HepG2 (cell line): ENCODE results near the gene FUBP3. TPM values are rescaled to one million over a fixed set of nuclear protein-coding genes. Genes with fewer than 3 reads are reported as not detected.

Source experiments
- ADNP ChIP-seq: sonication (generic); formaldehyde crosslinking; IDR thresholded peaks from 2 replicates; pipeline ENCODE4 v1.4.0; 2020; ENCODE audit warnings: missing genetic modification reagents
- CBX5 ChIP-seq: sonication (generic); formaldehyde crosslinking; IDR thresholded peaks from 2 replicates; pipeline ENCODE4 v1.4.0; 2020; ENCODE audit warnings: missing genetic modification reagents, borderline replicate concordance
- FOXM1 ChIP-seq: sonication (generic); formaldehyde crosslinking; IDR thresholded peaks from 2 replicates; pipeline ENCODE4 v1.5.0; 2020; ENCODE audit warnings: missing genetic modification reagents
- MAFF ChIP-seq: IDR thresholded peaks from 2 replicates; pipeline ENCODE4 v1.6.1; 2011; ENCODE audit warnings: low read depth, low read length, improper control_type of control experiment
- NFE2L2 ChIP-seq: fragments of 150-350 bp; IDR thresholded peaks from 2 replicates; pipeline ENCODE4 v1.6.1; 2014; ENCODE audit warnings: low read length
- NFRKB ChIP-seq: fragments of 450-650 bp; IDR thresholded peaks from 2 replicates; pipeline ENCODE4 v1.6.1; 2017
- POLR2AphosphoS5 ChIP-seq: IDR thresholded peaks from 2 replicates; pipeline ENCODE4 v1.6.1; 2012; ENCODE audit warnings: low read depth, low read length
- PPARG ChIP-seq: conservative IDR thresholded peaks from 2 replicates; pipeline ENCODE4 v1.6.1; 2016; ENCODE audit warnings: missing biosample characterization, missing genetic modification reagents
- RBM39 ChIP-seq: fragments of 200-400 bp; formaldehyde crosslinking; IDR thresholded peaks from one replicate; pipeline ENCODE4 v1.6.1; 2018; ENCODE audit warnings: antibody characterized with exemption, mild to moderate bottlenecking, low read depth, low read length; ENCODE audit not compliant: poor library complexity, severe bottlenecking
- RFXAP ChIP-seq: sonication (generic); formaldehyde crosslinking; IDR thresholded peaks from 2 replicates; pipeline ENCODE4 v1.4.0; 2020; ENCODE audit warnings: missing genetic modification reagents, borderline replicate concordance
- STAT6 ChIP-seq: sonication (generic); formaldehyde crosslinking; IDR thresholded peaks from 2 replicates; pipeline ENCODE4 v1.4.0; 2020; ENCODE audit warnings: missing genetic modification reagents, mild to moderate bottlenecking, borderline replicate concordance
- TARDBP ChIP-seq: sonication (generic); formaldehyde crosslinking; IDR thresholded peaks from 2 replicates; pipeline ENCODE4 v1.8.0; 2022; ENCODE audit warnings: mild to moderate bottlenecking, missing genetic modification reagents
- XRCC5 ChIP-seq: fragments of 200-400 bp; formaldehyde crosslinking; optimal IDR thresholded peaks from 2 replicates; pipeline ENCODE3; 2017; ENCODE audit warnings: mild to moderate bottlenecking, low read length
- YEATS2 ChIP-seq: sonication (generic); formaldehyde crosslinking; IDR thresholded peaks from 2 replicates; pipeline ENCODE4 v1.4.0; 2020; ENCODE audit warnings: missing genetic modification reagents, borderline replicate concordance
- ZFP36L2 ChIP-seq: sonication (generic); formaldehyde crosslinking; IDR thresholded peaks from 2 replicates; pipeline ENCODE4 v1.4.0; 2020; ENCODE audit warnings: missing genetic modification reagents
- ZNF124 ChIP-seq: sonication (generic); formaldehyde crosslinking; IDR thresholded peaks from 2 replicates; pipeline ENCODE4 v1.4.0; 2020; ENCODE audit warnings: missing genetic modification reagents
- ZNF143 ChIP-seq: sonication (generic); formaldehyde crosslinking; IDR thresholded peaks from 2 replicates; pipeline ENCODE4 v1.4.0; 2020; ENCODE audit warnings: missing genetic modification reagents
- ZNF251 ChIP-seq: sonication (generic); formaldehyde crosslinking; IDR thresholded peaks from 2 replicates; pipeline ENCODE4 v1.9.0; 2021; ENCODE audit warnings: mild to moderate bottlenecking, missing genetic modification reagents
- ZNF296 ChIP-seq: sonication (generic); formaldehyde crosslinking; conservative IDR thresholded peaks from 2 replicates; pipeline ENCODE4 v1.5.0; 2020; ENCODE audit warnings: mild to moderate bottlenecking, missing genetic modification reagents
- ZNF33A ChIP-seq: sonication (generic); formaldehyde crosslinking; IDR thresholded peaks from 2 replicates; pipeline ENCODE4 v1.5.1; 2020; ENCODE audit warnings: missing genetic modification reagents, mild to moderate bottlenecking, moderate library complexity, borderline replicate concordance
- ZNF563 ChIP-seq: sonication (generic); formaldehyde crosslinking; IDR thresholded peaks from 2 replicates; pipeline ENCODE4 v1.8.0; 2022; ENCODE audit warnings: mild to moderate bottlenecking, moderate library complexity, missing genetic modification reagents
- ZNF703 ChIP-seq: sonication (generic); formaldehyde crosslinking; IDR thresholded peaks from 2 replicates; pipeline ENCODE4 v1.5.1; 2020; ENCODE audit warnings: missing genetic modification reagents, mild to moderate bottlenecking, moderate library complexity, borderline replicate concordance
- polyA plus RNA-seq, 8 experiments: library from polyadenylated mRNA; depleted of rRNA in 3 of 8; stranded (reverse) in 7 of 8; unstranded in 1 of 8; fragments of >200 nt; fragmentation: Illumina TruSeq in 4 of 8; extraction: Trizol in 4 of 8; gene quantifications; 2 replicates each; pipeline versions ENCODE4 v1.2.1 to v1.2.3, GENCODE V29; 2011 to 2016; ENCODE audit warnings: low read depth in 4 of 8, missing spikeins in 1 of 8, mixed read lengths in 1 of 8; ENCODE audit not compliant: insufficient read depth in 1 of 8
- total RNA-seq, 5 experiments: library from RNA; depleted of rRNA; stranded (reverse); fragments of >200 nt; fragmentation: Illumina TruSeq; extraction: Trizol; gene quantifications; 2 replicates each; pipeline ENCODE4 v1.2.3, GENCODE V29; 2016; ENCODE audit warnings: low read depth in 1 of 5
- TF ChIP-seq, protein P1 (sequence below): sonication (generic); formaldehyde crosslinking; conservative IDR thresholded peaks from 2 replicates; pipeline ENCODE4 v1.5.0; 2020; ENCODE audit warnings: missing genetic modification reagents
- TF ChIP-seq, protein P2 (sequence below): sonication (generic); formaldehyde crosslinking; IDR thresholded peaks from 2 replicates; pipeline ENCODE4 v1.4.0; 2020; ENCODE audit warnings: missing genetic modification reagents, borderline replicate concordance

The FUBP3 gene
- total and polyA plus RNA-seq, 2 of the 13 experiments (the other 11 are each of a cell fraction or from before 2014, with no cell fraction given) = 28.7 to 40.0 TPM

- TF ChIP-seq ZFP36L2 = 0 out of 2 replicates have a peak, but pooled peaks have one; percentile 31
- TF ChIP-seq PPARG = peak; percentile 47; the same call in 1 of the 2 replicates
- TF ChIP-seq MAFF = no peak
- peak; percentile 78 for TF ChIP-seq RBM39
- TF ChIP-seq ZNF703 = 0 out of 2 replicates have a peak, but pooled peaks have one; percentile 28
- no peak for TF ChIP-seq FOXM1 (CRISPR knock-in tag)
- peak; percentile 79 for TF ChIP-seq ZNF563 (CRISPR knock-in tag)
- no peak; the same call in 1 of the 2 replicates for TF ChIP-seq ZNF143 (CRISPR knock-in tag)
- no peak for TF ChIP-seq CBX5
- TF ChIP-seq ZNF251 (CRISPR knock-in tag) = no peak
- no peak for TF ChIP-seq NFE2L2
- peak; percentile 92 for TF ChIP-seq POLR2AphosphoS5
- TF ChIP-seq YEATS2 (CRISPR knock-in tag) = peak; percentile 91
- peak; percentile 47; the same call in 1 of the 2 replicates for TF ChIP-seq TARDBP (CRISPR knock-in tag)
- TF ChIP-seq ZNF296 (CRISPR knock-in tag) = no peak
- no peak for TF ChIP-seq ZNF33A (CRISPR knock-in tag)
- TF ChIP-seq ZNF124 (CRISPR knock-in tag) = no peak
- TF ChIP-seq RFXAP (CRISPR knock-in tag) = no peak
- TF ChIP-seq STAT6 (CRISPR knock-in tag) = no peak
- TF ChIP-seq, protein P1, sequence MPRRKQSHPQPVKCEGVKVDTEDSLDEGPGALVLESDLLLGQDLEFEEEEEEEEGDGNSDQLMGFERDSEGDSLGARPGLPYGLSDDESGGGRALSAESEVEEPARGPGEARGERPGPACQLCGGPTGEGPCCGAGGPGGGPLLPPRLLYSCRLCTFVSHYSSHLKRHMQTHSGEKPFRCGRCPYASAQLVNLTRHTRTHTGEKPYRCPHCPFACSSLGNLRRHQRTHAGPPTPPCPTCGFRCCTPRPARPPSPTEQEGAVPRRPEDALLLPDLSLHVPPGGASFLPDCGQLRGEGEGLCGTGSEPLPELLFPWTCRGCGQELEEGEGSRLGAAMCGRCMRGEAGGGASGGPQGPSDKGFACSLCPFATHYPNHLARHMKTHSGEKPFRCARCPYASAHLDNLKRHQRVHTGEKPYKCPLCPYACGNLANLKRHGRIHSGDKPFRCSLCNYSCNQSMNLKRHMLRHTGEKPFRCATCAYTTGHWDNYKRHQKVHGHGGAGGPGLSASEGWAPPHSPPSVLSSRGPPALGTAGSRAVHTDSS (CRISPR knock-in tag) = no peak
- TF ChIP-seq NFRKB = no peak
- TF ChIP-seq, protein P2, sequence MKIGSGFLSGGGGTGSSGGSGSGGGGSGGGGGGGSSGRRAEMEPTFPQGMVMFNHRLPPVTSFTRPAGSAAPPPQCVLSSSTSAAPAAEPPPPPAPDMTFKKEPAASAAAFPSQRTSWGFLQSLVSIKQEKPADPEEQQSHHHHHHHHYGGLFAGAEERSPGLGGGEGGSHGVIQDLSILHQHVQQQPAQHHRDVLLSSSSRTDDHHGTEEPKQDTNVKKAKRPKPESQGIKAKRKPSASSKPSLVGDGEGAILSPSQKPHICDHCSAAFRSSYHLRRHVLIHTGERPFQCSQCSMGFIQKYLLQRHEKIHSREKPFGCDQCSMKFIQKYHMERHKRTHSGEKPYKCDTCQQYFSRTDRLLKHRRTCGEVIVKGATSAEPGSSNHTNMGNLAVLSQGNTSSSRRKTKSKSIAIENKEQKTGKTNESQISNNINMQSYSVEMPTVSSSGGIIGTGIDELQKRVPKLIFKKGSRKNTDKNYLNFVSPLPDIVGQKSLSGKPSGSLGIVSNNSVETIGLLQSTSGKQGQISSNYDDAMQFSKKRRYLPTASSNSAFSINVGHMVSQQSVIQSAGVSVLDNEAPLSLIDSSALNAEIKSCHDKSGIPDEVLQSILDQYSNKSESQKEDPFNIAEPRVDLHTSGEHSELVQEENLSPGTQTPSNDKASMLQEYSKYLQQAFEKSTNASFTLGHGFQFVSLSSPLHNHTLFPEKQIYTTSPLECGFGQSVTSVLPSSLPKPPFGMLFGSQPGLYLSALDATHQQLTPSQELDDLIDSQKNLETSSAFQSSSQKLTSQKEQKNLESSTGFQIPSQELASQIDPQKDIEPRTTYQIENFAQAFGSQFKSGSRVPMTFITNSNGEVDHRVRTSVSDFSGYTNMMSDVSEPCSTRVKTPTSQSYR (CRISPR knock-in tag) = peak; percentile 51; the same call in 1 of the 2 replicates
- no peak for TF ChIP-seq XRCC5
- no peak for TF ChIP-seq ADNP (CRISPR knock-in tag)
Measured at GRCh38 chr9:130578865-130579737, at the start of gene FUBP3 (continued).
